ENCODE results near the gene SACS.
A peak's percentile ranks its signal among the peaks of the same experiment; 100 is the strongest.

The SACS gene

DNA sequence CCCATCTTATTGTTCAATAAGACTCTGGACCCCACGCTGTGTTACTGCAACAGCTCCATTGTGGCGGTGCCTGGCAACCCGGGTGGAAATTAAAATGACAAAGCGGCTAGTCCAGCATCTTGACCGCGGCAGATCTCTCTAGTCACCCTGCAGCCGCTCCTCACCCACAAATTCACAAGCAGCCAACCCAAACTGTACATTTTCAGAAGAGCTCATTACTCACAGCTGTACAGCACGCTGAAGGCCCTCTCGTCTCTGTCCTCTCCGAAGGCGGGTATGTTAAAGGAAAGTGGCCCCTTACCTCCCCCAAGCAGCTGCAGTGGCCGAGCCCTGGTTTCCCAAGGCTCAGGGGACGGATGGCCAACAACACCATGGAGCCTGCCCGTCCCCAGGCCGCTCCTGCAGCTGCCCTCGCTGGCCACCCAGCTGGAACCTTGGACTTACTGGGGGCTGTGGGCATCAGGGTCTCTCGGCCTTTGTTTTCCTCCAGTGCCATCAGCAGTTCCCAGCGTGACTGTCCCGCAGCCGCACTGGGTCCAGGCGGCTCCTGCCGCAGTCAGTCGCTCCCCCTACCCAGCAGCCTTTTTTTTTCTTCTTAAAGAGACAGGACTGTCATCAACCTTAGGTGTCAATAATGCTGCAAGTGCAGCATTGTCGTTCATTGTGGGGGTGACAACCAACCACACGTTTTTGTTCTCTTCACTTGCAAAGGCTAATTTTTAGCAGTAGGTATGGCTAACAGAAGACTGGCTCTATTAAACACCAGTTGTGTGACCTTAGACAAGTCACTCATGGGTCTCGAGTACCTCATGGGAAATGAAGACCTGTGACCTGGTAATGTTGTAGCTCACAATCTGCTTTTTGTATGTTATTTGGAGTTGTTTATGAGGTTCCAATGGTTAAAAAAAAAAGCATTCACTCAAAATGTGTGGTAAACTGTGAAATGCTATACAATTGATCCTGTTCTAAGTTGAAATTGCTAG lies at the start of gene SACS:
TSS of gene SACS (minus strand) at position 532 of the 983 bp plus-strand sequence. CDS start 22,463 bp downstream, outside the sequence.
- peak within 1 kb of the TSS; percentile 84 for H3K4me3 ChIP-seq (ENCODE audit: low read depth, low read length)
- H3K4me1 ChIP-seq (ENCODE audit: control insufficient read depth, insufficient read depth, low read length): peaks cover 27% of the 10 kb centered on the region
- peak within 1 kb of the TSS; percentile 89 for H3K27ac ChIP-seq (ENCODE audit: low read depth, low read length)
- peak within 1 kb of the TSS; percentile 68 for H3K9ac ChIP-seq (ENCODE audit: low read depth, low read length)
- peaks cover 9% of the 10 kb centered on the region; the same call in 1 of the 2 replicates for H3K36me3 ChIP-seq (ENCODE audit: control insufficient read depth, insufficient read depth, low read length)
- H3K27me3 ChIP-seq (ENCODE audit: control insufficient read depth, insufficient read depth, low read length): peaks cover 8% of the 10 kb centered on the region; the same call in 1 of the 2 replicates
- H3K9me3 ChIP-seq (ENCODE audit: control insufficient read depth, insufficient read depth, low read length): no peaks in the 10 kb centered on the region

GRCh38 chr13:23480324-23480723 lies 46.8 kb upstream of the SACS start:
- Histone ChIP-seq H3K9me3 (ENCODE audit: control insufficient read depth, insufficient read depth, low read length) (peaks cover 3% of the 10 kb centered on the region; the same call in 1 of the 2 replicates), H3K9ac (ENCODE audit: low read depth, low read length) (no peak overlapping the region), H3K4me3 (ENCODE audit: low read depth, low read length) (no peak overlapping the region), H3K27ac (ENCODE audit: low read depth, low read length) (no peak overlapping the region), H3K27me3 (ENCODE audit: control insufficient read depth, insufficient read depth, low read length) (no peaks in the 10 kb centered on the region), H3K4me1 (ENCODE audit: control insufficient read depth, insufficient read depth, low read length) (no peaks in the 10 kb centered on the region), H3K36me3 (ENCODE audit: control insufficient read depth, insufficient read depth, low read length) (no peaks in the 10 kb centered on the region)

- H3K27ac ChIP-seq (ENCODE audit: low read depth, low read length): no peak overlapping the region
- H3K9me3 ChIP-seq (ENCODE audit: control insufficient read depth, insufficient read depth, low read length): peaks cover 3% of the 10 kb centered on the region
- H3K27me3 ChIP-seq (ENCODE audit: control insufficient read depth, insufficient read depth, low read length): no peaks in the 10 kb centered on the region
- no peaks in the 10 kb centered on the region for H3K4me1 ChIP-seq (ENCODE audit: control insufficient read depth, insufficient read depth, low read length)
- H3K9ac ChIP-seq (ENCODE audit: low read depth, low read length): no peak overlapping the region
- no peaks in the 10 kb centered on the region for H3K36me3 ChIP-seq (ENCODE audit: control insufficient read depth, insufficient read depth, low read length)
- H3K4me3 ChIP-seq (ENCODE audit: low read depth, low read length): no peak overlapping the region
Observed at GRCh38 chr13:23477101-23477500, 43.6 kb upstream of the SACS start.

- Histone ChIP-seq H3K36me3 (ENCODE audit: control insufficient read depth, insufficient read depth, low read length) (no peaks in the 10 kb centered on the region), H3K27me3 (ENCODE audit: control insufficient read depth, insufficient read depth, low read length) (no peaks in the 10 kb centered on the region), H3K4me1 (ENCODE audit: control insufficient read depth, insufficient read depth, low read length) (peaks cover 23% of the 10 kb centered on the region), H3K9ac (ENCODE audit: low read depth, low read length) (no peak overlapping the region), H3K27ac (ENCODE audit: low read depth, low read length) (no peak overlapping the region), H3K4me3 (ENCODE audit: low read depth, low read length) (no peak overlapping the region), H3K9me3 (ENCODE audit: control insufficient read depth, insufficient read depth, low read length) (no peaks in the 10 kb centered on the region; the same call in 1 of the 2 replicates)
Observed at GRCh38 chr13:23473221-23473620, 39.7 kb upstream of the SACS start.

DNA sequence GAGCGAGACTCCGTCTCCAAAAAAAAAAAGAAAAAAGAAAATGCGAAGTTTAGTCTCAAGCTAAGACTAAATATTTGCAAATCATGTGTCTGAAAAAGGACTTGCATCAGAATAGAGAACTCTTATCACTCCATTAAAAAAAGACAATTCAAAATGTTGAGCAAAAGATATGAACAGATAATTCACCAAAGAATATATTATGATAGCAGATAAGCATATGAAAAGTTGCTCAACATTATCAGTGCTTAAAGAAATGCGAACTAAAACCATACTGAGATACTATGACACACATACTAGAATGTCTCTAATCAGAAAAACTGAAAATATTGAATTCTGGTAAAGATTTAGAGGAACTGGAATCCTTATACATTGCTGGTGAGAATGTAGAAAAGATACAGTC lies 38.7 kb upstream of the SACS start:
- Histone ChIP-seq H3K4me3 (ENCODE audit: low read depth, low read length) (no peak overlapping the region), H3K4me1 (ENCODE audit: control insufficient read depth, insufficient read depth, low read length) (peaks cover 23% of the 10 kb centered on the region), H3K36me3 (ENCODE audit: control insufficient read depth, insufficient read depth, low read length) (no peaks in the 10 kb centered on the region), H3K27me3 (ENCODE audit: control insufficient read depth, insufficient read depth, low read length) (no peaks in the 10 kb centered on the region), H3K9ac (ENCODE audit: low read depth, low read length) (no peak overlapping the region), H3K27ac (ENCODE audit: low read depth, low read length) (no peak overlapping the region), H3K9me3 (ENCODE audit: control insufficient read depth, insufficient read depth, low read length) (no peaks in the 10 kb centered on the region; the same call in 1 of the 2 replicates)

DNA sequence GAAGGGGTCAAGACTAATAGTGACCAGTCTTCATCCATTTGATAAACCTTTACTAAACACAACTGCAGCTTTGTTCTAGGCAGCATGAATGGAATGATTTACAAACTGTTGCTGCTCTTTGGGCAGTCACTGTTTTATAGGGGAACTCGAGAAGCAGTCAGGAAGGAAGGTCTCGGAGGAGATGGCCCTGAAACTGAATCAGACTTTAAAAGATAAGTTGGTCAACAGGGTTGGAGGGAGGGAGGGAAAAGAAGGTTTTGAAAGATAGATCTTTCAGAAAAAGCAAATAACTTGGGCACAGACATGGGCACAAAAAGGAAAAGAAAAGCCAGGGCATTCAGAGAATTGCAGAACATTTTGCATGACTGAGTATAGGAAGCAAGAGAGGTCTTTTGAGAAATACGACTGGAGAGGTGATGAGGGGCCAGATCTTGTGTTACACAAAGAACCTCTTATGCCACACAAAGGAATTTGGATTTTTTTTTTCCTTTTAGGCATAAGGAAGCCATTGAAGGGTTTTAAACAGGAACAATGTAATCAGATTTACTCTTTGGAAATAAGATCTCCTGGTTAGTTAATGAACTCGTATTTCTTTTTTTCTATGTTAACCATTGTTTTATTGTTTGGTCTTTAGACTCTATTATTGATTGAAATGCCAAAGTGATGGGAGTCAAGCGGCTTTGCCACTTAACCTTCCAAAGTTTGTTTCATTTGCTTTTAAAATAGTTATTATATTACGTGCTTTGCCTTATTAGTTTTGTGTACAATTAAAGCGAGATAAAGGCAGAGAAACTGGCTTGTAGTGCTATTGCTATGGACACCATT lies 37.5 kb upstream of the SACS start:
- Histone ChIP-seq H3K36me3 (ENCODE audit: control insufficient read depth, insufficient read depth, low read length) (no peaks in the 10 kb centered on the region), H3K4me1 (ENCODE audit: control insufficient read depth, insufficient read depth, low read length) (peaks cover 23% of the 10 kb centered on the region), H3K27me3 (ENCODE audit: control insufficient read depth, insufficient read depth, low read length) (peaks cover 2% of the 10 kb centered on the region), H3K9ac (ENCODE audit: low read depth, low read length) (no peak overlapping the region), H3K27ac (ENCODE audit: low read depth, low read length) (no peak overlapping the region), H3K4me3 (ENCODE audit: low read depth, low read length) (no peak overlapping the region), H3K9me3 (ENCODE audit: control insufficient read depth, insufficient read depth, low read length) (no peaks in the 10 kb centered on the region; the same call in 1 of the 2 replicates)

GRCh38 chr13:23469951-23470421 lies 36.5 kb upstream of the SACS start:
- Histone ChIP-seq H3K4me1 (ENCODE audit: control insufficient read depth, insufficient read depth, low read length) (peaks cover 23% of the 10 kb centered on the region), H3K9me3 (ENCODE audit: control insufficient read depth, insufficient read depth, low read length) (no peaks in the 10 kb centered on the region; the same call in 1 of the 2 replicates), H3K27ac (ENCODE audit: low read depth, low read length) (no peak overlapping the region)

DNA sequence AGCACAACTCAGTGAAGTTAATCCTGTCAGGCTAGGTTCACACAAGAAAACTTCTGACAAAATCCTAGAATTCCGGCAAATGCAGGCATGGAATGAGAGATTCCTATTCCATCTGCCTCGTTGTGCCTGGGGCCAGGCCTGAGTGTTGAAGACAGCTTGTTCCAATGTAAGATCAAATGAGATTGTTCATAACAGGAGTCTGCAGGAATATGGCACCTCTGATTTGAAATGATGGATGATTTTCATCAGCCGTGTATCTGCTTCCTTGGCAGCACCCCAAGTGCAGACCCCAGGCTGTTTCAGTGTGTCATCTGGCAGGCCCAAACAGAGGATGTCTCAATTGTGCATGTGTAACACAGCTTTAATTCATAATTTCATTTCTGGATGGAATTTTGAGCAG lies 35.3 kb upstream of the SACS start:
- peaks cover 13% of the 10 kb centered on the region for H3K27me3 ChIP-seq (ENCODE audit: control insufficient read depth, insufficient read depth, low read length)
- no peak overlapping the region for H3K4me3 ChIP-seq (ENCODE audit: low read depth, low read length)
- no peak overlapping the region for H3K9ac ChIP-seq (ENCODE audit: low read depth, low read length)
- peaks cover 23% of the 10 kb centered on the region for H3K4me1 ChIP-seq (ENCODE audit: control insufficient read depth, insufficient read depth, low read length)
- H3K9me3 ChIP-seq (ENCODE audit: control insufficient read depth, insufficient read depth, low read length): no peaks in the 10 kb centered on the region
- no peak overlapping the region for H3K27ac ChIP-seq (ENCODE audit: low read depth, low read length)
- no peaks in the 10 kb centered on the region for H3K36me3 ChIP-seq (ENCODE audit: control insufficient read depth, insufficient read depth, low read length)

More at GRCh38 chr13:23469951-23470421, 36.5 kb upstream of the SACS start:
- no peak overlapping the region for H3K9ac ChIP-seq (ENCODE audit: low read depth, low read length)
- no peaks in the 10 kb centered on the region for H3K36me3 ChIP-seq (ENCODE audit: control insufficient read depth, insufficient read depth, low read length)
- H3K4me3 ChIP-seq (ENCODE audit: low read depth, low read length): no peak overlapping the region
- peaks cover 12% of the 10 kb centered on the region for H3K27me3 ChIP-seq (ENCODE audit: control insufficient read depth, insufficient read depth, low read length)

DNA sequence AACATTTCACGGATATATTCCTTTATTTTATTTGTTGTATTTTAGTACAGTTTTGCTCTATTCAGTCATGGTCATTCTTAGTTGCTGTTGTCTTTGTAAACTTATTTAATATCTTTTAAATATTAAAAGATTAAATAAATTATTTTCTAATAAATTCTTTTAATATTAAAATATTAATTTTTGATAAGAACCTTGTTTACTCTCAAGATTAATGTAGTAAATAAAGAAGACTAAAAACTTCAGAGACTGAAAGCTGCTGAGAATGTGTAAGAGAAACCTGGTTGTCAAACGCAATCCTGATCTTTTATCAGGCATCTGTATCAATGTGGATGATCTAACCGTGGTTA lies 34.4 kb upstream of the SACS start:
- no peak overlapping the region for H3K9ac ChIP-seq (ENCODE audit: low read depth, low read length)
- H3K4me3 ChIP-seq (ENCODE audit: low read depth, low read length): no peak overlapping the region
- H3K27me3 ChIP-seq (ENCODE audit: control insufficient read depth, insufficient read depth, low read length): peaks cover 13% of the 10 kb centered on the region
- H3K4me1 ChIP-seq (ENCODE audit: control insufficient read depth, insufficient read depth, low read length): peaks cover 23% of the 10 kb centered on the region
- no peak overlapping the region for H3K27ac ChIP-seq (ENCODE audit: low read depth, low read length)
- no peaks in the 10 kb centered on the region for H3K9me3 ChIP-seq (ENCODE audit: control insufficient read depth, insufficient read depth, low read length)
- no peaks in the 10 kb centered on the region for H3K36me3 ChIP-seq (ENCODE audit: control insufficient read depth, insufficient read depth, low read length)

DNA sequence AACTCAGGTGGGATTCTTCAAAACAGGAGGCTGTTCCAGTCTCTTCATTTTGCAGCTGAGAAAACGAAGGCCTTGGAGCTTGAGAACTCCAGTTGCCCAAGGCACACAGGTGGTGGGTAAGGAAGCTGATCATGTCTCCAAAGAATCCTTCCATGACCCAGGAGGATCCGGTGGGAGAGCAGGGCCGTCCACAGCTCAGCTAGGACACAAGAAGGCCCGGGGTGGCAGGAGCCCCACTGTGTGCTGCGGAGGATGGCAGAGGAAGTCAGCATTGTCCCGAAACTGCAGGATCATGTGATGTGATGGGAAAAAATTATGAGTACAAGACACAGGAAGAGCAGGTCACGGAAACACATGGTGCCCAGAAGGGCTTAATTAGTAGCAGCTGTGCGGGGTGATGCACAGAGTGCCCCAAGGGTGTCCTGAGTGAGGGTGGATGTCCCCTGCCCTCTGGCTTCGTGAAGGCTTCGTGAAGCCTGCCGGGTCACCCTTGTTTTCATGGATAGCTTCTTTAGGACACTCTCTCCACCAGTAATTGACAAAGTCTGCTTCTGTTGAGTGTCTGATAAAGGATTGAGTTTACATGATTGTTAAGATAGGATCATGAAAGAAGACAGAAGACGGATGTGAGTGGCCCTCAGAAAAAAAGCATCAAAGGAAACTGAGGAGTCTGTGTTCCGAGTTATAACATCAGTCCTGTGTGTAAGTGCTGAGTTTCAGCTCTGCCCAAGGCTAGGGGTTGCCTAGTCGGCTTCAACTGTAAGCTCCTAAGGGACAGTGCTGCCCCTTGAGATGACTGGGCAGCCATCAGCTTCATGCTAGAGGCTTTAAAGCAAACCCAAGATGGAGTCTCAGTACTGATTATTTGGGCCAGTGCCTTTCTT lies 33.8 kb upstream of the SACS start:
- Histone ChIP-seq H3K9me3 (ENCODE audit: control insufficient read depth, insufficient read depth, low read length) (no peaks in the 10 kb centered on the region), H3K36me3 (ENCODE audit: control insufficient read depth, insufficient read depth, low read length) (no peaks in the 10 kb centered on the region), H3K27ac (ENCODE audit: low read depth, low read length) (no peak overlapping the region), H3K4me3 (ENCODE audit: low read depth, low read length) (no peak overlapping the region), H3K4me1 (ENCODE audit: control insufficient read depth, insufficient read depth, low read length) (peaks cover 23% of the 10 kb centered on the region), H3K9ac (ENCODE audit: low read depth, low read length) (no peak overlapping the region), H3K27me3 (ENCODE audit: control insufficient read depth, insufficient read depth, low read length) (peaks cover 13% of the 10 kb centered on the region)

Measured in HUES48 (cell line).